Measurements from ENCODE around the gene SPG21.

DNA sequence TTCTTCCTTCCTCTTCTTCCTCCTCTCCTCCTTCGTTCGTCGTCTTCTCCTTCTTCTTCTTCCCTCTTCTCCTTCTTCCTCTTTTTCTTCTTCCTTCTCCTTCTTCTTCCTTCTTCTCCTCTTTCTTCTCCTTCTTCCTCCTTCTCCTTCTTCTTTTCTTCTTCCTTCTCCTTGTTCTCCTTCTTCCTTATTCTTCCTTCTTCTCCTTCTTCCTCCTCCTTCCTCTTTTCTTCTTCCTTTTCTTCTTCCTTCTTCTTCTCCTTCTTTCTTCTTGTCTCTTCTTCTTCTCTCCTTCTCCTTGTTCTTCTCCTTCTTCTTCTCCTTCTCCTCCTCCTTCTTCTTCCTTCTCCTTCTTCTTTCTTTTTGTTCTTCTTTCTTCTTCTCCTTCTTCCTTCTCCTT is 35.3 kb downstream of the SPG21 start:
- TF ChIP-seq CTCF (IDR thresholded peaks at IDR 0.05; ENCODE audit: borderline replicate concordance, extremely low read depth, low read length, poor library complexity, severe bottlenecking) (no peak), EZH2 (IDR thresholded peaks at IDR 0.05; ENCODE audit: borderline replicate concordance, low read depth, low read length, severe bottlenecking) (no peak)

All from DND-41 (cell line).